ENCODE results near the gene USP6.
A peak's percentile ranks its signal among the peaks of the same experiment; 100 is the strongest.
"Not testable (repeated sequence)": the region's sequence is repeated elsewhere in the genome, so short reads cannot be mapped to it uniquely, and the experiment has no call there.

The USP6 gene

GRCh38 chr17:5121186-5121841, 5.5 kb downstream of the USP6 start:
- H3K27ac ChIP-seq (ENCODE audit: low read depth, low read length): no peak overlapping the region
- no peak overlapping the region for H3K9ac ChIP-seq (ENCODE audit: low read length in 5 of 5)
- H3K4me3 ChIP-seq (ENCODE audit: low read depth in 1 of 5, low read length in 5 of 5): no peak overlapping the region
- H3K9me3 ChIP-seq (ENCODE audit: control insufficient read depth in 5 of 5, low read length in 5 of 5): peaks cover 0 to 8% (median 4%) of the 10 kb centered on the region in 5 donors
- H3K4me1 ChIP-seq (ENCODE audit: control insufficient read depth in 5 of 5, insufficient read depth in 5 of 5, low read length in 5 of 5): peaks cover 2 to 15% (median 8%) of the 10 kb centered on the region in 5 donors
- H3K36me3 ChIP-seq (ENCODE audit: control insufficient read depth in 5 of 5, insufficient read depth in 5 of 5, low read length in 5 of 5): no peaks in the 10 kb centered on the region
- H3K27me3 ChIP-seq (ENCODE audit: control insufficient read depth in 5 of 5, insufficient read depth in 4 of 5, low read length in 5 of 5): peaks cover 9 to 23% (median 19%) of the 10 kb centered on the region in 5 donors

- H3K4me3 ChIP-seq (ENCODE audit: low read depth in 1 of 5, low read length in 5 of 5); H3K9ac ChIP-seq (ENCODE audit: low read length in 5 of 5); H3K9me3 ChIP-seq (ENCODE audit: control insufficient read depth in 5 of 5, low read length in 5 of 5); H3K36me3 ChIP-seq (ENCODE audit: control insufficient read depth in 5 of 5, insufficient read depth in 5 of 5, low read length in 5 of 5); H3K27ac ChIP-seq (ENCODE audit: low read depth, low read length): not testable (repeated sequence)
- Histone ChIP-seq H3K27me3 (ENCODE audit: control insufficient read depth in 5 of 5, insufficient read depth in 4 of 5, low read length in 5 of 5) (peaks cover 4 to 18% (median 13%) of the 10 kb centered on the region in 5 donors), H3K4me1 (ENCODE audit: control insufficient read depth in 5 of 5, insufficient read depth in 5 of 5, low read length in 5 of 5) (peaks cover 2 to 15% (median 8%) of the 10 kb centered on the region in 5 donors)
These were observed 6.2 kb downstream of the USP6 start for GRCh38 chr17:5122056-5122455.

- Histone ChIP-seq H3K9ac (ENCODE audit: low read length in 5 of 5) (peak overlapping the region in 2 of 5 donors; percentile 39 to 59), H3K36me3 (ENCODE audit: control insufficient read depth in 5 of 5, insufficient read depth in 5 of 5, low read length in 5 of 5) (no peaks in the 10 kb centered on the region), H3K4me1 (ENCODE audit: control insufficient read depth in 5 of 5, insufficient read depth in 5 of 5, low read length in 5 of 5) (peaks cover 2 to 15% (median 8%) of the 10 kb centered on the region in 5 donors), H3K27ac (ENCODE audit: low read depth, low read length) (no peak overlapping the region), H3K9me3 (ENCODE audit: control insufficient read depth in 5 of 5, low read length in 5 of 5) (peaks cover 0 to 8% (median 4%) of the 10 kb centered on the region in 5 donors), H3K27me3 (ENCODE audit: control insufficient read depth in 5 of 5, insufficient read depth in 4 of 5, low read length in 5 of 5) (peaks cover 2 to 22% (median 13%) of the 10 kb centered on the region in 5 donors), H3K4me3 (ENCODE audit: low read depth in 1 of 5, low read length in 5 of 5) (peak overlapping the region in 4 of 5 donors; percentile 39 to 66 (median 61))
These were observed 6.9 kb downstream of the USP6 start for GRCh38 chr17:5122586-5123342.

DNA sequence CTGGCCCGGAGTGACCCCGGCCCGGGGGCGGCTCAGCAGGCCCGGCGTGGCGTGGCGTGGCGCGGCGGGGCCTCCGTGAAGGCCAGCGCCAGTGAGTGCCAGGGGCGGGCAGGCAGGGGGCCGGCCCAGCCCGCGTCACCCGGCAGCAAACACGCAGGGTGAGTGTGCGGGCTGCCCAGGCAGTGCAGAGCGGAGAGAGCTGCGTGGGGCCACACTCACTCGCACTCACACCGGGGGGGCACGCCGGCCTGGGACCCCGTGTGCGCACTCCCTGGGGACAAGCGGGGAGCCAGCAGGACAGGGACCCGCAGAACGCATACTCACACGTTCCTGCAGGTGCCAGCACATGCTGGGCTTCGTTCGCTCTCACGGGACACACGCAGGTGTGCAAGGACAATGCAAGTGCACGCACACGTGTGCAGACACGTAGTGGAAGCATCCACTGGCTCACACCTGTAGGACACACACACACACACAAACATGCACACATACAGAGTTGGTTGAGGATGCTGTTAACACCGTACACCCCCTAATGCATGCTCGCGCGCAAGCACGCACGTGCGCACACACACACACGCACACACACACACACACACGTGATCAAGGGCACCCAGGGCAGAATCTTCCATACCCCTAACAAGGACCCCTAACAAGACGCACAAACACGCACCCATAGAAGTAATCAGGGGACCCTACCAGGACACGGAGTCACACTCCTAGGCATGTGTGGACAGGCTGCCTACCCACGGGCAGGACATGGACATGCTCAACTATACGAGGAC, 7.7 kb downstream of the USP6 start:
- peaks cover 0 to 17% (median 8%) of the 10 kb centered on the region in 5 donors for H3K27me3 ChIP-seq (ENCODE audit: control insufficient read depth in 5 of 5, insufficient read depth in 4 of 5, low read length in 5 of 5)
- peaks cover 2 to 15% (median 8%) of the 10 kb centered on the region in 5 donors for H3K4me1 ChIP-seq (ENCODE audit: control insufficient read depth in 5 of 5, insufficient read depth in 5 of 5, low read length in 5 of 5)
- H3K27ac ChIP-seq (ENCODE audit: low read depth, low read length): no peak overlapping the region
- peak overlapping the region in 2 of 5 donors; percentile 57 to 65 for H3K4me3 ChIP-seq (ENCODE audit: low read depth in 1 of 5, low read length in 5 of 5)
- no peaks in the 10 kb centered on the region for H3K36me3 ChIP-seq (ENCODE audit: control insufficient read depth in 5 of 5, insufficient read depth in 5 of 5, low read length in 5 of 5)
- no peak overlapping the region for H3K9ac ChIP-seq (ENCODE audit: low read length in 5 of 5)
- peaks cover 0 to 4% (median 0%) of the 10 kb centered on the region in 5 donors for H3K9me3 ChIP-seq (ENCODE audit: control insufficient read depth in 5 of 5, low read length in 5 of 5)

GRCh38 chr17:5124125-5124760, 8.4 kb downstream of the USP6 start:
- not testable (repeated sequence) for H3K4me3 ChIP-seq (ENCODE audit: low read depth in 1 of 5, low read length in 5 of 5); H3K36me3 ChIP-seq (ENCODE audit: control insufficient read depth in 5 of 5, insufficient read depth in 5 of 5, low read length in 5 of 5); H3K9me3 ChIP-seq (ENCODE audit: control insufficient read depth in 5 of 5, low read length in 5 of 5); H3K27ac ChIP-seq (ENCODE audit: low read depth, low read length); H3K9ac ChIP-seq (ENCODE audit: low read length in 5 of 5)
- peaks cover 0 to 16% (median 8%) of the 10 kb centered on the region in 5 donors for H3K27me3 ChIP-seq (ENCODE audit: control insufficient read depth in 5 of 5, insufficient read depth in 4 of 5, low read length in 5 of 5)
- H3K4me1 ChIP-seq (ENCODE audit: control insufficient read depth in 5 of 5, insufficient read depth in 5 of 5, low read length in 5 of 5): peaks cover 2 to 15% (median 8%) of the 10 kb centered on the region in 5 donors

- Histone ChIP-seq H3K4me1 (ENCODE audit: control insufficient read depth in 5 of 5, insufficient read depth in 5 of 5, low read length in 5 of 5) (peaks cover 2 to 15% (median 8%) of the 10 kb centered on the region in 5 donors), H3K27me3 (ENCODE audit: control insufficient read depth in 5 of 5, insufficient read depth in 4 of 5, low read length in 5 of 5) (peaks cover 0 to 16% (median 9%) of the 10 kb centered on the region in 5 donors)
- H3K9ac ChIP-seq (ENCODE audit: low read length in 5 of 5); H3K36me3 ChIP-seq (ENCODE audit: control insufficient read depth in 5 of 5, insufficient read depth in 5 of 5, low read length in 5 of 5); H3K4me3 ChIP-seq (ENCODE audit: low read depth in 1 of 5, low read length in 5 of 5); H3K27ac ChIP-seq (ENCODE audit: low read depth, low read length); H3K9me3 ChIP-seq (ENCODE audit: control insufficient read depth in 5 of 5, low read length in 5 of 5): not testable (repeated sequence)
These were observed 9.1 kb downstream of the USP6 start for GRCh38 chr17:5124896-5125295.

- Histone ChIP-seq H3K36me3 (ENCODE audit: control insufficient read depth in 5 of 5, insufficient read depth in 5 of 5, low read length in 5 of 5) (no peaks in the 10 kb centered on the region), H3K4me1 (ENCODE audit: control insufficient read depth in 5 of 5, insufficient read depth in 5 of 5, low read length in 5 of 5) (peaks cover 2 to 15% (median 8%) of the 10 kb centered on the region in 5 donors), H3K9me3 (ENCODE audit: control insufficient read depth in 5 of 5, low read length in 5 of 5) (no peaks in the 10 kb centered on the region), H3K27me3 (ENCODE audit: control insufficient read depth in 5 of 5, insufficient read depth in 4 of 5, low read length in 5 of 5) (peaks cover 0 to 12% (median 9%) of the 10 kb centered on the region in 5 donors), H3K9ac (ENCODE audit: low read length in 5 of 5) (no peak overlapping the region), H3K4me3 (ENCODE audit: low read depth in 1 of 5, low read length in 5 of 5) (no peak overlapping the region), H3K27ac (ENCODE audit: low read depth, low read length) (no peak overlapping the region)
These were observed 11.1 kb downstream of the USP6 start for GRCh38 chr17:5126719-5127488.

GRCh38 chr17:5127910-5128309, 12.1 kb downstream of the USP6 start:
- Histone ChIP-seq H3K9me3 (ENCODE audit: control insufficient read depth in 5 of 5, low read length in 5 of 5) (no peaks in the 10 kb centered on the region), H3K27me3 (ENCODE audit: control insufficient read depth in 5 of 5, insufficient read depth in 4 of 5, low read length in 5 of 5) (peaks cover 0 to 12% (median 9%) of the 10 kb centered on the region in 5 donors), H3K36me3 (ENCODE audit: control insufficient read depth in 5 of 5, insufficient read depth in 5 of 5, low read length in 5 of 5) (no peaks in the 10 kb centered on the region), H3K9ac (ENCODE audit: low read length in 5 of 5) (no peak overlapping the region), H3K27ac (ENCODE audit: low read depth, low read length) (no peak overlapping the region), H3K4me3 (ENCODE audit: low read depth in 1 of 5, low read length in 5 of 5) (no peak overlapping the region), H3K4me1 (ENCODE audit: control insufficient read depth in 5 of 5, insufficient read depth in 5 of 5, low read length in 5 of 5) (peaks cover under 1 to 7% (median 2%) of the 10 kb centered on the region in 5 donors)

DNA sequence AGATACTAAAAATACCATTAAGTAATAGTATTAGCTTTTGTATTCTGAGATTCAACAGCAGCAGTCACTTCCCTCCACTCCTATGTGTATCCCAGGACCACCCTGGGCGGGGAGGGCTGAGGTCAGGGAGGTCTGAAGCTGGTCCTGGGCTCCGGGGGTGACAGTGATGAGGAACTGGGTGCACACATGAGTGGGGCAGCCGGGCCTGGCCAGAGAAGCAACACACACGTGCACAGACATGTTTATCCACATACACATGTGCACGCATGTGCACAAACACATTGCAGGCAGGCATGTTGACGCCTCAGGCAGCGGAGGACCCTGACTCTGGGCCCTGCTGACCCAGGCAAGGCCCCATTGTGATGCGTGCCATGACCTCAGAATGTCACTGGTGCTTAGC, 12.6 kb downstream of the USP6 start:
- not testable (repeated sequence) for H3K36me3 ChIP-seq (ENCODE audit: control insufficient read depth in 5 of 5, insufficient read depth in 5 of 5, low read length in 5 of 5); H3K4me1 ChIP-seq (ENCODE audit: control insufficient read depth in 5 of 5, insufficient read depth in 5 of 5, low read length in 5 of 5); H3K4me3 ChIP-seq (ENCODE audit: low read depth in 1 of 5, low read length in 5 of 5); H3K9me3 ChIP-seq (ENCODE audit: control insufficient read depth in 5 of 5, low read length in 5 of 5); H3K27ac ChIP-seq (ENCODE audit: low read depth, low read length); H3K9ac ChIP-seq (ENCODE audit: low read length in 5 of 5)
- peaks cover 0 to 11% (median 8%) of the 10 kb centered on the region in 5 donors for H3K27me3 ChIP-seq (ENCODE audit: control insufficient read depth in 5 of 5, insufficient read depth in 4 of 5, low read length in 5 of 5)
